AG10803 (cell line): ENCODE measurements around the gene LDB2.
A peak's percentile ranks its signal among the peaks of the same experiment; 100 is the strongest.

Source experiments
- DNase-seq: peaks from one replicate; pipeline ENCODE4 v3.0.0; 2010; ENCODE audit warnings: low read depth
- H3K4me3 ChIP-seq: 2 replicates; pipeline ENCODE4 v1.5.1; 2011; ENCODE audit warnings: mild to moderate bottlenecking, low read length, control low read depth
- CTCF ChIP-seq: conservative IDR thresholded peaks from 2 replicates; pipeline ENCODE4 v1.5.1; 2011; ENCODE audit warnings: mild to moderate bottlenecking, low read length, control low read depth, inconsistent platforms

The LDB2 gene

GRCh38 chr4:16820329-16820728, 78.1 kb downstream of the LDB2 start:
- no peak for TF ChIP-seq CTCF
- no peak for DNase-seq
- H3K4me3 ChIP-seq, result no peak overlapping the region

- TF ChIP-seq CTCF, result no peak
- no peak for DNase-seq
- no peak overlapping the region for H3K4me3 ChIP-seq
Observed at GRCh38 chr4:16819652-16820051, 78.8 kb downstream of the LDB2 start.

GRCh38 chr4:16818005-16818404, 80.4 kb downstream of the LDB2 start:
- no peak for TF ChIP-seq CTCF

GRCh38 chr4:16817286-16817685, 81.2 kb downstream of the LDB2 start:
- TF ChIP-seq CTCF, result no peak
- DNase-seq, result peak; percentile 7
- no peak overlapping the region for H3K4me3 ChIP-seq

More at GRCh38 chr4:16818005-16818404, 80.4 kb downstream of the LDB2 start:
- DNase-seq, result no peak
- H3K4me3 ChIP-seq, result no peak overlapping the region

- no peak for TF ChIP-seq CTCF
- H3K4me3 ChIP-seq, result no peak overlapping the region
- DNase-seq, result no peak
Observed at GRCh38 chr4:16814361-16814760, 84.1 kb downstream of the LDB2 start.

- TF ChIP-seq CTCF, result no peak
- H3K4me3 ChIP-seq, result no peak overlapping the region
- no peak for DNase-seq
Observed at GRCh38 chr4:16812041-16812440, 86.4 kb downstream of the LDB2 start.

GRCh38 chr4:16809943-16810342, 88.5 kb downstream of the LDB2 start:
- no peak overlapping the region for H3K4me3 ChIP-seq
- no peak for TF ChIP-seq CTCF

More at GRCh38 chr4:16809943-16810342, 88.5 kb downstream of the LDB2 start:
- no peak for DNase-seq
